ENCODE results near the gene TBCD. TPM values are rescaled to one million over a fixed set of nuclear protein-coding genes. Genes with fewer than 3 reads are reported as not detected.

The TBCD gene
- total RNA-seq, 6 experiments from 2014 or later, result 47.3 to 67.6 (median 62.5) TPM

- H3K27me3 Mint-ChIP-seq (ENCODE audit: insufficient read depth), result no peaks in the 10 kb centered on the region
- TF ChIP-seq CTCF (IDR thresholded peaks at IDR 0.05), result no peak
- peaks cover 45% of the 10 kb centered on the region for H3K9me3 Mint-ChIP-seq
- H3K36me3 Mint-ChIP-seq (ENCODE audit: low read depth), result peaks cover 45% of the 10 kb centered on the region
- H3K4me3 Mint-ChIP-seq, result no peak overlapping the region
- DNase-seq, result no peak
- H3K4me1 Mint-ChIP-seq (ENCODE audit: low read depth), result no peaks in the 10 kb centered on the region
- no peak overlapping the region for H3K27ac Mint-ChIP-seq
Measured at GRCh38 chr17:82956146-82956725, 204.4 kb downstream of the TBCD start.

DNA sequence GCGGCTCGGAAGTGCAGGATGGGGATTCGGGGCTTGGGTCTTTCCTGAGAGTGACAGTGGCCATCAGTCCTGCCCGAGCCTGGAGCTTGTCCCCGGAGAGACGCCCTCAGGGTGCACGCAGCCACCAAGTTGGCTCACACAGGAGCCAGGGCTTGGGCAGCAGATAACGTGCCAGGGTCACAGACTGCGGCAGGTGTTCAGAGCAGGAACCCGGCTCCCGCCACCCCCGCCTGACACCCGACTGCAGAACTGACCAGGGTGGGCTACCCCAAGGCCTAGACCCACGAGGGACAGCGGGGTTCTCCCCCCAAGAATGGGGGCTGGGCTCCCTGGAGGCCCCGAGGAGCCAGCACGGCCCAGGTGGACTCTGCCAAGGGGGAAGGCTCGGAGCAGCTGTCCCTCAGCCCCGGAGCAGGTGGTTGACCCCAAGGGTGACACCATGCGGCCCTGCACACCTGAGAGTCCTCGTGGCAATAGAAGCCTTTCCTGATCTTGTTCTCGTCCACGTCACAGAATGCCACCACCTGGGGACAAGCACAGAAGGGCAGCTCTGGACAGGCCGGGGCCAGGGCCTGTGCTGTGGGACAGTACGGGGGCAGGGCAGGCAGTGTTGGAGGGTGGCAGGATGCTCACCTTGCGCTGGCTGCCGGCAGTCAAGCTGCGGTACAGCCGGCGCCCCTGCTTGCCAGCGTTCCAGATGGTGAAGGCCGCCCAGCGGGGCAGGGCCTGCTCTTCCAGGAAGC is 205.0 kb downstream of the TBCD start:
- H3K27me3 Mint-ChIP-seq (ENCODE audit: insufficient read depth), result no peaks in the 10 kb centered on the region; the same call in 1 of the 2 replicates
- TF ChIP-seq CTCF (IDR thresholded peaks at IDR 0.05), result no peak
- peaks cover 38% of the 10 kb centered on the region for H3K9me3 Mint-ChIP-seq
- H3K36me3 Mint-ChIP-seq (ENCODE audit: low read depth), result peaks cover 39% of the 10 kb centered on the region
- H3K27ac Mint-ChIP-seq, result no peak overlapping the region
- H3K4me1 Mint-ChIP-seq (ENCODE audit: low read depth), result peaks cover 2% of the 10 kb centered on the region
- H3K4me3 Mint-ChIP-seq, result no peak overlapping the region
- no peak for DNase-seq

DNA sequence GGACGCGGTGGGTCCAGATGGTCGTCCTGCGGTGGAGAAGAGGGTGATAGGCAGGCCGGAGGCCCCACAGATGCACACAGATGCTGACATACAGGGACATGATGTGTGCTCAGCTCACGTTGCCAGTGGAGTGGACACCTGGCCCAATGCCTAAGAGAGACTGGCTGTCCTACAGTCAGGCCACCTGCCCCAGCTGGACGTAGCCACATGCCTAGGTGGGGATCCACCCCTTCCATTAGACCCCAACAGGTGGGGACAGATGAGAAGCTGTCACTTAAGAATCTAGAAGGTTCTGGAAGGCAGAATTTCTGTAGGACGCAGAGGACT is 205.6 kb downstream of the TBCD start:
- Mint-ChIP-seq H3K27ac (no peak overlapping the region), H3K4me3 (no peak overlapping the region), H3K4me1 (ENCODE audit: low read depth) (peaks cover 7% of the 10 kb centered on the region), H3K27me3 (ENCODE audit: insufficient read depth) (no peaks in the 10 kb centered on the region; the same call in 1 of the 2 replicates), H3K9me3 (peaks cover 33% of the 10 kb centered on the region), H3K36me3 (ENCODE audit: low read depth) (peaks cover 33% of the 10 kb centered on the region)
- DNase-seq, result no peak
- TF ChIP-seq CTCF (IDR thresholded peaks at IDR 0.05), result no peak

GRCh38 chr17:82957961-82958561 is 206.2 kb downstream of the TBCD start:
- Mint-ChIP-seq H3K9me3 (peaks cover 27% of the 10 kb centered on the region), H3K27ac (no peak overlapping the region), H3K27me3 (ENCODE audit: insufficient read depth) (no peaks in the 10 kb centered on the region; the same call in none of the 2 replicates), H3K4me3 (no peak overlapping the region), H3K4me1 (ENCODE audit: low read depth) (peaks cover 13% of the 10 kb centered on the region), H3K36me3 (ENCODE audit: low read depth) (peaks cover 27% of the 10 kb centered on the region)
- no peak for DNase-seq
- TF ChIP-seq CTCF (IDR thresholded peaks at IDR 0.05), result no peak

DNA sequence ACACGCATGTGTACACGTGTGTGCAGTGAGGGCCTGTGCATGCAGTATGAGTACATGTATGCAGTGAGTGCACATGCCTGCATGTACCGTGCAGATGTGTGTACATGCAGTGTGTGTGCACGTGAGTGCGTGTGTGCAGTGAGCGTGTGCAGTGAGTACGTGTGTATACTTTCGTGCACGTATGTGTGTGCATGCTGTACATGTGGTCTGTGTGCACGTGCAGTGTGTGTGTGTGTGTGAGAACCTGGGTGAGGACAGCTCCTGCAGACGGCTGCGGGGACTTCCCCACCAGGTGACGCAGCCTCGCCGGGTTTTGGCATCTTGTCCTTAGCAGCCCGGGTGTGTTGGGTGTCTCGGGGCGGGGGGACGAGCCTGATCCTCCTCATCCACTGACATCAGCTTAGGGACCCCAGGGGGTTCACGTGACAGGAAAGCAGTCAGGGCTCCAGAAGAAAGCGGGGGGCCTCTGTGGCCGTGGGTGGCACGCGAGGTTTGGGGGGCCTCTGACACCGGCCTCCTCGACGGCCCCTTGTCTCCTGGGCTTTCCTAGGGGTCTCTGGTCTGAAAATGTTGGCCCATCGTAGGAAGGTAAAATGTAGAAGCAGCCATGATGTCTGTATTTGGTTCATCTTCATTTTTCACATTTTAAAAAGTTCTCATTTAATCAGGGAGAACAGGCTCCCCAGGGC is 207.5 kb downstream of the TBCD start:
- peaks cover 14% of the 10 kb centered on the region; the same call in 1 of the 2 replicates for H3K9me3 Mint-ChIP-seq
- no peak overlapping the region for H3K27ac Mint-ChIP-seq
- H3K4me3 Mint-ChIP-seq, result no peak overlapping the region
- TF ChIP-seq CTCF (IDR thresholded peaks at IDR 0.05), result no peak
- peaks cover 14% of the 10 kb centered on the region for H3K36me3 Mint-ChIP-seq (ENCODE audit: low read depth)
- H3K4me1 Mint-ChIP-seq (ENCODE audit: low read depth), result peaks cover 20% of the 10 kb centered on the region
- no peak for DNase-seq
- H3K27me3 Mint-ChIP-seq (ENCODE audit: insufficient read depth), result no peaks in the 10 kb centered on the region; the same call in none of the 2 replicates

Data from HFFc6 (cell line).